Glomerular visceral epithelial cell (primary cell): Measurements from ENCODE around the gene PKIG.

ENCODE experiments used
- DNase-seq: peaks from one replicate; pipeline ENCODE4 v3.0.0-alpha.2; 2016; ENCODE audit errors: extremely low spot score

Gene PKIG

DNA sequence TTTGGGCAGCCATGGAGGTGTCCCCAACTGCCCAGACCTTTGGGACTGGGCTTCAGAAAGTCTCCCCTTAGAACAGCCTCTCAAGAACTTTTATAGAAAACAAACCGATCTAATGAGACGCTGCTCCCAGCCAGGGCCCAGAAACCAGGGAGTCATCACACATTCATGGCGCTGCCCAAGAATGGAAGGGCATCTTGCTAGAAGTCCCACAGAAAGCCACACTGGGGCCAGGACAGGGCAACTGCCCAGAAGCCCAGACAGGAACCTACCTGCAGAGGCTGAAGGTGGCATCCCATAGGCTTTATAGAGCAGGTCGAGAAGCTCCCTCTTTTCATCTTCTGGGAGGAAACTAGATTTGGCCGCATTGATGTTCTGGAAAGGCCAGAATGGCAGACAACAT, 37.7 kb downstream of the PKIG start:
- no peak for DNase-seq

DNA sequence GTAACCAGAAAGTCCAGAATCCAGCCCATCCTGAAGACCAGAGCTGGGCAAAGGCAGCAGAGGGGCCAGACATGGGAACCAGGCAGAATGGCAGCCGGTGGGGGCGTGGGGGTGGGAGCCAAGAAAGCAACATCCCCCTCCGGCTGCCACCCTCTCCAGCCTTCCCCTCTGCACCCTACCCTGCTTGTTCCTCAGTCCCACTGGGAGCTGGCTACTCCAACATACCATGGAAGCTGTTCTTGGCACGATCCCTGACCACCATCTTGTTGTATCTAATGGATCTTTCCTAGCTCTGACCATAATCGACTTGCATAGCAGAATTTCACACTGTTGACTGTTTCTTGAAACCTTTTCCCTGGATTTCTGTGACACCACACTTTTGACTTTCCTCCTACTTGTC, 38.9 kb downstream of the PKIG start:
- DNase-seq, result no peak

DNA sequence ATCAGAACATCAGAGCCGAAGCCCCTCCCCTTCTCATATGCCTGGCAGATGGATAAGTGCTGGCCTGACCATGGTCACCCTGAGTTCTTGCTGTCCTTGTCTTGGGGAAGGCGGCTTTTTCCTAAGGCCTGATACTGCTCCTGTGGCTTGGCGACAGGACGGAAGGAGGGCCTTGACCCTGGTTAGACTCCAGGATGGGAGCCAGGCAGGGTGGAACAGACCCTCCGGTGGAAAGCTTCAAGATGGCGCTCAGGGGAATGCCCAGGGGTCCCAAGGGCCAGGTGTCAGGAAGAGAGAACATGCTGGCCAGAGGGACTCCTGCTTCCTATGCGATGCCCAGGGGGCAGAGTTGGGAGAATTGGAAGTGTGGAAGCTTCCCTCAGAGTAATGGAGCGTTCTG, 39.6 kb downstream of the PKIG start:
- no peak for DNase-seq

DNA sequence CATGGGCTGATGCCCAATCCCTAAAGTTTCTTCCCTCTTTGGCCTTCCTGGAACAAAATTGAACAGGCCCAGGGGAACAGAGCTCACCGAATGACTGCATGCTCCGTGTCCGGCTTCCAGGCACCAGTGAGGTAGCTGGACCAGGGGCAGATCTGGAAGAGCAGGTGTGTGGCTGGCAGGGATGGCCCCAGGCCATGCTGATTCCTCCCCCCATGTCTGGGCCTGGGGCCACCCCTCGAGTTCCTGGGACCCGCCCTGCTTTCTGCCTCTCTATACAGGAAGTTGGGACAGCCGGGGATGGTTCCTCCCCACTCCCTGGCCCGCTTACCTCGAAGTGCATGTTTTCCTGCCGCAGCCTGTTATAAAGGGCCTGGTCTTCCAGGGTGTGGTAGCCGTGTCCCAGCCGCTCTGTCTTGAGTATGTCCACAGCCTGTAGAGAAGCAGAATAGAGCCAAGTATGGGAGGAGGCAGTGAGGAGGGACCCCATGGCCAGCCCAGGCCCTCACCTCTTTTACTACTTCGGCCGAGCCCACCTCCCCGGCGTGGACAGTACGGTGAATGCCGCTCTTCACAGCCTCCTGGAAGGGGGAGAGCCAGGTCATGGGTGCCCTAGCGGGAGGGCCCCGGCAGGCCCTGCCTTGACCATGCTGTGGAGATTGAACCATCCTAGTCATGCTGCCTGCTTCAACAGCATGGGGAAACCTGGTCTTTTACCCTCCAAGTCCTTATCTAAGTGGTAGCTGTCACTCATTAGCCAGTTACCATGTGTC, 40.3 kb downstream of the PKIG start:
- no peak for DNase-seq

DNA sequence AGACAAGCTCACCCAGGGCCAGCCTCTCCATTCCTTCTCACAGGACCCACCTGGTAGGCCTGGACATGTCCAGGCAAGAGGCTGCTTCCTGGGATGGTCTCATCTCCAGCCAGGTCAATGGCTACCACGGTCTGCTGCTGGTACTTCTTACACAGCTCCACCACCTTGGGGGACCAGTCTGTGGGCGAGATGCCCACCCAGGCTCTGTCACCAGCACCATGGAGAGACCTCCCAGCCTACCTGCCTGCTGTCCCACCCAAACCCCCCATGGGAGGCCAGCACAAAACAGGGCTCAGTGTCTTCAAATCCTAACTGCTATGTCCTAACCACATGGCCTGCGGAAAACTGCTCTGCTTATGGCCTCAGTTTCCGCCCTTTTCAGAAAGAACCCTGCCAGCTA, 41.8 kb downstream of the PKIG start:
- DNase-seq, result no peak

DNA sequence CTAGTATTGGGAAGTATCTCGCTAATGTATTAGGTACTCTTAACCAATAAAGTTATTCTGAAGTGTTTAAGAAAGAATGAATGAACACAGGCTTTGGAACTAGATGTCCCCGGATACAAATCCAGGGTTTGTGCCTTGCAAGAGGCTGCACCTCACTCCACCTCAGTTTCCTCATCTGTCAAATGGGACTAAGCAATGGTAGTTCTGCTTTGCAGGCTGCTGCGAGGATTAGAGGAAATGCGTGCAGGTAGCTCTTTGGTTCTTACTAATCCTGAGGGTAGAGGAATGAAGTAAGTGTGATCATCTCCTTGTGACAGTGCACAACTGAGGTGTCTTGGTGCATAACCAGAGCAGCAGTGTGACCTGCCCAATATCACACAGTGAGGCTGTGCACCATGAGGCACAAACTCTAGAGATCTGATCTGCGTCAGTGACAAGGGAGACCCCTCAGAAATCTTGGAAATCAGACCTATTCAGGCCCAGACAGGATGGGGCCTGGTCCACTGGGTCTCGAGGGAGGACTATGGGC, 42.4 kb downstream of the PKIG start:
- DNase-seq, result no peak

DNA sequence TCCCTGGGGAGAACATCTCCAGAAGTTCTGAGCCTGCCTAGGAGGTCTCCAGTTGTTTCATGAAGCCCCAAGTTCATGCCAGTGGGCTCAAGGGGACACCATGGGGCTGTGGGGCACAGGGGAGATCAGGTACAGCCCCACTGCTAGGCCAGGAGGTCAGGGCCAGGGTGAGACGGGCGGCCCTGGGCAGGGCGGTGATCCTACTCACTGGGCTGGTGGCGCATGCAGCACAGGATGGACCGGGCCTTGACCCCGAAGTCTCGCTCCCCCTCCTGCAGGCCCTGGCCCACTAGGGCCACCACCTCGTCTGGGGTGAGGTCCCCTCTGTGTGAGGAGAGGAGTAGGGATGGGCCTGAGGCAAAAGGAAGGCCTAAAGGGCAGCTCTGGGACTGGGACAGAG, 43.0 kb downstream of the PKIG start:
- DNase-seq, result no peak

DNA sequence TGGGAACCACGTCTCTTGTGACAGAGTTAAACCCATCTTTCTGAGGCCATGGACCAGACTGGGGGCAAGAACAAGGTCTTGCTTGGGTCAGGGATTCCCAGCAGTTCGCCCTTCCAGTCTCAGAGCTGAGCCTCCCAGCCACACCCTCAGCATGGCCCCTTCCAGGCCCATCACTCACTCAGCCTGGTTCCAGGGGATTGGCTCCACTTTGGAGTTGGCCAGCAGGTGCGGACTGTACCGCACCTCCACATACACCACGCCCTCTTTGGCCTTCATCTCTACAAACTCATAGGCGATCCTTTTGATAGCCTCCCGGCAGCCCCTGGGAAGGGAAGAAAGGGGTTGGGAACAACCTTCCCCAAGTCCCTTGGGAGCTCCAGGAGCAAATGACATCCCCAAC, 43.9 kb downstream of the PKIG start:
- DNase-seq, result no peak

DNA sequence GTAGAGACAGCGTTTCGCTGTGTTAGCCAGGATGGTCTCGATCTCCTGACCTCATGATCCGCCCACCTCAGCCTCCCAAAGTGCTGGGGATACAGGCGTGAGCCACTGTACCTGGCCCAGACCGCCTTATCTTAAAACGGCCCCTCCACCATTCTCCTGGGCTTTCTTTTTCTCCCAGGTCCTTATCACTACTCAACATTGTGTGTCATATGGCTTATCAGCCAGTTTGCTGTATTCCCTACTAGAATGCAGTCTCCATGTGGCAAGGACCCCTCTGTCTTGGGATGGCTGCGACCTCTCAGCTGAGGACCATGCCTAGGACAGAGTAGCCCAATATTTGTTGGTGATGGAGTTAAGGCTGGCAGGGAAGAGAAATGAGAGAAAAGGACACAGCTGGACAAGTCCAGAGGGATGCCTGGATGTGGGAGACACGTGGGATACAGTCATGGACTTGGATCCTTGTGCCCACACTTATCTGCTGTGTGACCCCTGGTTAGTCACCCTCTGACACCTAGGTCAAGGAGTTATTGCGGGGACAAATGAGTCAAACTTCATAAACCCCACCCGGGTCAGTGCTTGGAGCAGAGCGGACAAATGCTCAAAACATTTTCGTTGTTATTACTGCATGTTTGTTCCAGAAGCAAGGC, 45.1 kb downstream of the PKIG start:
- no peak for DNase-seq

DNA sequence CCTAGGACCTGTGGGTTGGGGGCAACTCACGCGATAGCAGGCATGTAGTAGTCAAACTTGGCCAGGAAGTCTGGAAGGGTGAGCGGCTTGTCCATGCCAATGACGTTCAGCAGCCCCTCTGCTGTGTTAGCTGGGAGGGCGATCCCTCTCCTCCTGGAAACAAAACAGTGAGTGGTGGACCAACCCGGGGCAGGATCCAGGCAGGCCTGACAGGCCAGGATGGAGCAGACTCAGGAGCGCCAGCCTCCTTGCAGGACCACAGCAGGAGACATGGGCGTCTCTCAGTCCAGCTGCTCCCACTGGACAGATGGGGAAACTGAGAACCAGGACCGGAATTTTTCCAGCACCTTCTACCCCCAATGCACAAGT, 46.6 kb downstream of the PKIG start:
- DNase-seq, result no peak

DNA sequence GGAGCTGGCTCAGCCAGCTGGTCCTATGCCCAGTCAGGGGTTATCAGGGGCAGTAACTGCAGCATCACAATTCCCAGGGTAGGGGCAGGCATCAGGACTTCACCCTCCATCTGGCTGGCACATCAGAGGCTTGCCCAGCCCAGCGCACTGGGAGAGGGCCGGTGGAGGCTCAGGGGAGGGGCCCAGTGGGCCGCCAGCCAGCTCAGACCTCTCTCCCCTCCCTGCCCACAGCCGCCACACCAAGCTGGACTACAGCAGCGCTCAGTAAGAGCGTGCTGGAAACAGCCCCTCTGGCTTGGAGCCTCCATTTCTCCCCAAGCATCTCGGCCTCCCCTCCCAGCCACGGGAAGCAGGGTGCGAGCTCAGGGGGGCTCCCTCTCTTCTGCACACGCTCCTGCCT, 47.2 kb downstream of the PKIG start:
- DNase-seq, result no peak

DNA sequence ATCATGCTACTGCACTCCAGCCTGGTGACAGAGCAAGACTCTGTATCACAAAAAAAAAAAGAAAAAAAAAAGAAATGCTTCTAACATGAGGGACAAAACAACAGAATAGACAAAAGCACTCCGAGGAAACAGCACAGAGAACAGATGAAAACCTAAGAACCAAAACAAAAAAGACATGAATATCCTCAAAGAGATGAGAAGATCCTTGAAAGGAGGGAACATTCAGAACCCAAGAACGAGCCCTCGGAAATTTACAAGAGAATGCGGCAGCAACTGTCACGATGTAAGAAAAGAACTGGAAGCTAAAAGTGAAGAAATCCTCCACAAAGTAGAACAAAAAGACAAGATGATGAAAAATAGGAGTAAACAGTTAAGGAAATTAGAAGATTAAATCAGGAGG, 47.9 kb downstream of the PKIG start:
- DNase-seq, result no peak

DNA sequence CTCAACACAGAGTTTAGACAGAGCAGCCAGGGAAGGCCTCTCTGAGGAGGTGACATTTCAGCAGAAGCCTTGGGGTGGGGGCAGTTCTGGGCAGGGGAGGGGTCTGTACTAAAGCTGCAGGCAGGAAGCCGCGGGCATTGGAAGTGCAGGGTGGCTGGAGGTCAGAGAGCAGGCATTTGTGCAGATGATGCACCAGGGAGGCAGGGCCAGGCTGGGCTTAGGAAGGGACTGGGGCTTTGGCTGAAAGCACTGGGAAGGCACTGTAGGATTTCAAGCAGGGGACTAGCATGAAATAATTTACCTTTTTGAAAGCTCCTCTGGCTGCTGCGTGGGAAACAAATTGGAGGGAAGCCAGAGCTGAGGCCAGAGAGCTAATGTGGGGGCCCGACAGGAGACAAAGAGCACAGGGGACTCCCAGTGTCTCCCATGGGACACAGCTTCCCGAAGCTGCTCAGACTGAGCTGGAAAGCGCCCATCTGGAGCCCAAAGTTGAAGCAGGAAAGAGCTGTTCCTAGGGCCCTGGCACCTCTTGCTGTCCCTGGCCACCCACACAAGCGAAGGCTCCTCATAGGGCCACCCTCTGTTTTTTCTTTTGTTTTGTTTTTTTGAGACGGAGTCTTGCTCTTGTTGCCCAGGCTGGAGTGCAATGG, 49.8 kb downstream of the PKIG start:
- no peak for DNase-seq

DNA sequence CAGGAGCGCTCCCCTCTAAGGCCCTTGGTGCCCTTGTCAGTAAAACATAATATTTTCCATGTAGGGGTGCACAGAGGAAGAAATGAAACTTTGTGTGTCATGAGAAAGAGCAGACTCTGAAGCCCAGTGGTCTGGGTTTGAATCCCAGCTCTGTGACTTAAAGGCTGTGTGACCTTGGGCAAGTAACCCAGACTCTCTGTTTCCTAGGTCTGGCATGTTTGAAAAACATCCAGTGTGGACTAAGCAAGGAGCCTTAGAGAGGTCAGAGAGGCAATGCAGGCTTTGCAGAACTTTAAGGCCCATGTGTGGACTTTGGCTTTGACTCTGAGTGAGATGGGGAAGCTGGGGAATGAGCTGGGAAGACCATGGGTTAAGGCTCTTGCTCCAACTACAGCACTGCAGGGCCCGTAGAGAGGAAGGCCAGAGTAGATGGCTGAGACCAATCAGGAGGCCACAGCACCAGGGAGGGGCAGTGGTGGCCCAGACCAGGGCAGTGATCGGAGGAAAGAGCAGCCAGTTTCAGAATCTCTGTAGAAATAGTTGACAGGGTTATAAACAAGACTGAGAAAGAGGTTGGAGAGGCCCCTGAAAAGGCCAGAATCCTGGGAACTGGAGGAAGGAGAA, 50.9 kb downstream of the PKIG start:
- no peak for DNase-seq

DNA sequence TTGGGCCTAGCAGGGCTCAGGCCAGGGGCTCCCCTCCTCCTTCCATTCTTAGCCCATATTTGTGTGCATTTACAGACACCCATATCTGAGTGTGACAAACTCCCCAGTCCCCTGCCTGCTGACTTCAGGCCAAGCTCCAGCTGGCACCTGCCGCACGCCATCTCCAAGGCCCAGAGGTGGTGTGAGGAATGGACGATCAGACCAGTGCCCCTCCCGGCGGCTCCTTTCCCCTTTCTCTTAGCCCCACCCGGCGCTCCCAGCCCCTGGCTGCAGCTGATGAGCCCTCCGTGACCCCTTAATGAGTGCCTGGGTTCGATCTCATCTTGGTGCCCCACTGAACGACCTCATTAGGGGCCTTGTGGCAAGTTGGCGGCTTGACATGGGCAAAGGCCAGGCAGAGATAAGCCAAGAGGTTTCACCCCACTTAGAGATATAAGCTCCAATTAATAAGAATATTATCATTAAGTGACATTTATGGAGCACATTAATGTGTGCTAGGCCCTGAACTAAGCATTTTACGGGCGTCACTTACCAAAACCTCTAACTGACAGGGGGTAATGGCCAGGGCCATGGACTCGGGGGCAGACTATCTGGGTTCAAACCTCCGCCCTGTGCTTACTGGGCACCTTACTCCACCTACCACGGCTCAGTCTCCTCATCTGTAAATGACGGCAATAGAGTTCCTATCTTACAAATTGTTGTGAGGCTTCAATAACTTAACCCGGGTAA, 51.7 kb downstream of the PKIG start:
- no peak for DNase-seq

DNA sequence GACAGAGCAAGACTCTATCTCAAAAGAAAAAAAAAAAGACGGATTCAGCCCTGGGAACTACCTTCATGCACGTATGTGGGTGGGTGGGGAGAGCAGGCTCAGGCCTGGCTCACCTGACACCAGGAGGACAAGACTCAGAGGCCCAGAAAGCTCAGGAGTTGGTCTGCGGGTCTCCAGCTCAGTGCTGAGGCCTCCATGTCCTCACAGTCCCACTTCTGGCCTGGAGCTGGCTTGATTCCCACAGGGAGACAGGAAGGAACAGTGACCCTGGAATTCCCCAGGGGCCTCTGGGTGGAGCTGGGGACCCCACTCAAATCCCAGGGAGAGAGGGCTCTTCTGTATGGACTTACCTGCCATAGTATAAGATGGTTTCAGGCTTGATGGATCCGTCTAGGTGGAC, 53.5 kb downstream of the PKIG start:
- no peak for DNase-seq

DNA sequence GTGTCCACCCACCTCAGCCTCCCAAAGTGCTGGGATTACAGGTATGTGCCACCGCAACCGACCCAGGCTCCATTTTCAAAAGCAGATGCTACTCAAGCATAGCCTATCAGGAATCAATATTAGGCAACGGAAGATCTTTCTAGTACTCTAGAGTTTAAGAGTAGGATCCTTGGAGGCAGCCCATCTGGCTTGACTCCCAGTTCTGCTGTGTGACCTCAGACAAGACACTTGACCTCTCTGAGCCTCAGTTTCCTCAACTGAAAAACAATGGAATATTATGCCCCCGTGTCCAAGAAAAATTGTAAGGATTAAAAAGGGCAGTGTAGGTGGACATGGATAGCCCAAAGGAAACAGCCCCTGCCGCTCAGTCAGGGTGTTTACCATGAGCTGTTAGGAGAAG, 54.7 kb downstream of the PKIG start:
- DNase-seq, result no peak

DNA sequence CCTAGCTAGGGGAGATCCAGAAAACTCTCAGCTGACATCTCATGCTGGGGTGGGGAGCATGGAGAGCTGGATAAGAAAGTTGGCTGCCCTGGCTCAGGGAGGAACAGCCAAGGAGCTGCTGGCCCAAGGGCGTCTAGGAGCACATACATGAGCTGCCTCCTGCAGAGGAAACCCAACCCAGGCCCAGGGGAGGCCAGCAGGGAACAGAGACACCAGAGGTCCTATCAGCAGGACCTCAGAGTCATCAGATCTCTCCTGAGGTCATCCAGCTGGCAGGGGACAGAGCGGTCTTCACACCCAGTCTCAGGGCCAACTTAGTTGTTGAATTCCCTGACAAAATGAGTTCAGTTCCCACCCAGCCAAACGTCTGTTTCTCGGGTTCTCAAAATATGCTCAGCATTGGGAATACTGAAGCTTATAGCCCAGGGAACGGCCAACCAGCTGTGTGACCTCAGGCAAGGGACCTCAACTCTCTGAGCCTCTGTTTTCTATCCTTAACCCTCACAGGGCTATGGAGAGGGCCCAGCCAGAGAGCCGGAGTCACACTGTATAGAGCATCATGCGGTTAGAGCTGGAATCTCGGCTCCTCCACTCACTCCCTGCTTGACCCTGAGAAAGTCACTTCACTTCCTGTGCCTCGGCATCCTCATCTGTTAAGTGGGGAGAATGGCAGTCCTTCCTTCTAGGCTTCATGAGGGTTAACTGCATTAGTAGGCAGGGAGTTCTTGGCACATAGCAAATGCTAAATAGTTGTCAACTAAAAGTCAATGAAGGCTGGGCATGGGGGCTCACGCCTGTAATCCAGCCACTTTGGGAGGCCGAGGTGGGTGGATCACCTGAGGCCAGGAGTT, 55.4 kb downstream of the PKIG start:
- DNase-seq, result no peak

DNA sequence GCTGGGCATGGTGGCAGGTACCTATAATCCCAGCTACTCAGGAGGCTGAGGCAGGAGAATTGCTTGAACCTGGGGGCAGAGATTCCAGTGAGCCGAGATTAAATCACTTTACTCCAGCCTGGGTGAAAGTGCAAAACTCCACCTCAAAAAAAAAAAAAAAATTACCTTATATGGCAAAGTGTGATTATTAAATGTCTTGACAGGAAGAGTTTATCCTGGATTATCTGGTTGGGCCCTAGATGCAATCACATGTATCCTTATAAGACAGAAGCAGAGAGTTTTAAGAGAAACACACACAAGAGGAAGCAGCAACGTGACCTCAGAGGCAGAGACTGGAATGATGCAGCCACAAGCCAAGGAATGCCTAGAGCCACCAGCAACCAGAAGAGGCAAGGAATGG, 58.1 kb downstream of the PKIG start:
- DNase-seq, result no peak

DNA sequence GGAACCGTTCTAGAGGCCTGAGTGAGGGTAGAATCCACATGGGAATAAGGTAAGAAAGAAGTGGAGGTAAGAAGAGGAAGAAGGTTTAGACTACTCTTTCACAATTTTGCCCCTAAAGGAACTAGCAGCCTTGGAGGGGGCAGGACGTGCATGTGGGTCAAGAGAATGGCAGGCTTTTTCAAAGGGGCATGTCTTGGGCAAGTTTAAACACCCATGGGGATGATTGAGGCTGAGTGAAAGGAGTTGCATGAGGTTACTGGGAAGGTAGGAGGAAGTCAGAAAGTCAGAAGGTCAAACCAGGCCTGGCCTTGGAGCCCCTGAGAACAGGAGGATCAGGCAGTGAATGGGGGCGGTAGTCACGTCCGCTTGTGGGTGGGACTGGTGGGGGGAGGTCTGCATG, 58.9 kb downstream of the PKIG start:
- no peak for DNase-seq
